GM12878 (cell line): ENCODE results near the gene ITGA11. TPM values are rescaled to one million over a fixed set of nuclear protein-coding genes. Genes with fewer than 3 reads are reported as not detected.

ENCODE experiments used
- ATAC-seq: fragments of 200-7000 bp; cut with Tn5 transposase; 3 replicates; pipeline ENCODE4 v1.9.1; 2020; ENCODE audit warnings: mild to moderate bottlenecking, moderate library complexity
- BruUV-seq: library from RNA; stranded (reverse); fragments of 400-500 nt; replicated peaks from 2 replicates; lab custom pipeline; 2021; lab: Mats Ljungman, UMichigan
- CTCF ChIA-PET: fragments of 300-600 bp; sonication (Branson Sonifier 250); formaldehyde crosslinking; extraction: SDS; loops from one replicate; lab custom pipeline; 2021; ENCODE audit warnings: inconsistent platforms; lab: Yijun Ruan, JAX
- POLR2A ChIA-PET: fragments of 350-600 bp; formaldehyde crosslinking; extraction: SDS; loops from one replicate; lab custom pipeline; 2021; ENCODE audit warnings: inconsistent platforms; lab: Charles Lee
- RAD21 ChIA-PET: fragments of 300-600 bp; sonication (Branson Sonifier 250); formaldehyde crosslinking; loops from one replicate; lab custom pipeline; 2023; ENCODE audit warnings: antibody characterized with exemption; ENCODE audit not compliant: unreplicated experiment; lab: Charles Lee
- SMC1A ChIA-PET: fragments of 300-600 bp; sonication (Branson Sonifier 250); formaldehyde crosslinking; loops from one replicate; lab custom pipeline; 2023; ENCODE audit not compliant: unreplicated experiment, uncharacterized antibody; lab: Charles Lee
- DNase-seq: peaks from one replicate; pipeline ENCODE4 v3.0.0-alpha.2; 2011; ENCODE audit warnings: low read depth, low spot score
- FAIRE-seq: peaks from 3 replicates; lab custom pipeline; 2011; peaks lifted over from hg19 to GRCh38; lab: Jason Lieb, UNC
- H2AFZ ChIP-seq: 2 replicates; pipeline ENCODE4 v1.6.0; 2011; ENCODE audit warnings: low read depth, low read length, control low read depth; ENCODE audit not compliant: control insufficient read depth
- H3K27ac ChIP-seq: 2 replicates; pipeline ENCODE4 v1.5.1; 2011; ENCODE audit warnings: control low read depth; ENCODE audit not compliant: control insufficient read depth, insufficient read depth
- H3K27me3 ChIP-seq, 2 experiments: replicated peaks in 1 of 2; 2 replicates each; pipeline versions ENCODE4 v1.6.0 to v1.6.1; 2011; ENCODE audit warnings: low read length in 1 of 2; ENCODE audit not compliant: control insufficient read depth in 2 of 2, insufficient read depth in 2 of 2
- H3K36me3 ChIP-seq, 2 experiments: 2 replicates each; pipeline ENCODE4 v1.5.1; 2011; ENCODE audit warnings: low read length in 1 of 2; ENCODE audit not compliant: control insufficient read depth in 2 of 2, insufficient read depth in 2 of 2
- H3K4me1 ChIP-seq: 2 replicates; pipeline ENCODE4 v1.6.1; 2011; ENCODE audit warnings: mild to moderate bottlenecking, low read length, moderate library complexity, mixed read lengths; ENCODE audit not compliant: control insufficient read depth, insufficient read depth
- H3K4me2 ChIP-seq: 2 replicates; pipeline ENCODE4 v1.6.0; 2011; ENCODE audit warnings: control low read depth; ENCODE audit not compliant: control insufficient read depth, insufficient read depth
- H3K4me3 ChIP-seq: fragments of 200-600 bp; sonication (generic); 2 replicates; pipeline ENCODE4 v1.5.1; 2016
- H3K79me2 ChIP-seq: 2 replicates; pipeline ENCODE4 v1.6.0; 2011; ENCODE audit warnings: low read length; ENCODE audit not compliant: control insufficient read depth, insufficient read depth
- H3K9ac ChIP-seq: 2 replicates; pipeline ENCODE4 v1.8.0; 2011; ENCODE audit warnings: low read length, control low read depth, mixed read lengths; ENCODE audit not compliant: control insufficient read depth, insufficient read depth
- H3K9me3 ChIP-seq: replicated peaks from 3 replicates; pipeline ENCODE4 v1.5.1; 2011; ENCODE audit warnings: mild to moderate bottlenecking, low read length; ENCODE audit not compliant: control insufficient read depth, insufficient read depth
- H4K20me1 ChIP-seq: 2 replicates; pipeline ENCODE4 v1.6.0; 2011; ENCODE audit not compliant: control insufficient read depth, insufficient read depth
- BMI1 ChIP-seq: fragments of 450-650 bp; IDR thresholded peaks from 2 replicates; pipeline ENCODE4 v1.6.1; 2016; ENCODE audit warnings: mild to moderate bottlenecking, moderate library complexity, borderline replicate concordance
- CBFB ChIP-seq: IDR thresholded peaks from 2 replicates; pipeline ENCODE4 v1.6.1; 2016; ENCODE audit warnings: antibody characterized with exemption, low read depth
- CBX3 ChIP-seq: fragments of 200-600 bp; sonication (generic); IDR thresholded peaks from 2 replicates; pipeline ENCODE4 v1.6.1; 2016; ENCODE audit warnings: low read depth, borderline replicate concordance
- HDGF ChIP-seq: fragments of 450-650 bp; IDR thresholded peaks from 2 replicates; pipeline ENCODE4 v1.6.1; 2016; ENCODE audit warnings: antibody characterized with exemption
- NR2C1 ChIP-seq: fragments of 450-650 bp; IDR thresholded peaks from 2 replicates; pipeline ENCODE4 v1.6.1; 2017; ENCODE audit warnings: antibody characterized with exemption, mild to moderate bottlenecking, moderate library complexity
- NR2F1 ChIP-seq: fragments of 450-650 bp; conservative IDR thresholded peaks from 2 replicates; pipeline ENCODE4 v1.6.1; 2017; ENCODE audit warnings: mild to moderate bottlenecking
- TARDBP ChIP-seq: IDR thresholded peaks from 2 replicates; pipeline ENCODE4 v1.6.1; 2016; ENCODE audit warnings: borderline replicate concordance
- YY1 ChIP-seq: IDR thresholded peaks from 2 replicates; pipeline ENCODE4 v1.6.1; 2011; ENCODE audit warnings: low read depth, mild to moderate bottlenecking, low read length
- ZBED1 ChIP-seq: IDR thresholded peaks from 2 replicates; pipeline ENCODE4 v1.6.1; 2016; ENCODE audit warnings: borderline replicate concordance
- ZBTB40 ChIP-seq: fragments of 450-650 bp; IDR thresholded peaks from 2 replicates; pipeline ENCODE4 v1.6.1; 2016; ENCODE audit warnings: mild to moderate bottlenecking, moderate library complexity, borderline replicate concordance
- WGBS: methylation state at CpG from one replicate; pipeline ENCODE4 v1.1.6; 2016; ENCODE audit warnings: low lambda C conversion rate; ENCODE audit not compliant: insufficient replicate concordance, insufficient coverage; ENCODE audit errors: missing lambda C conversion rate; 5-methylcytosine and 5-hydroxymethylcytosine counted together
- in situ Hi-C: fragments of 300-500 bp; cut with MboI; formaldehyde crosslinking; loops from 9 replicates; pipeline ENCODE4 v1.14.3; 2018; ENCODE audit warnings: mixed read lengths
- intact Hi-C: fragments of 100-400 bp; cut with micrococcal nuclease; formaldehyde crosslinking; loops from one replicate; pipeline ENCODE4 v1.14.2; 2022; ENCODE audit not compliant: unreplicated experiment
- polyA plus RNA-seq, 11 experiments: library from polyadenylated mRNA; depleted of rRNA in 4 of 11; unstranded in 6 of 11; stranded (reverse) in 5 of 11; fragments of >200 nt; fragmentation: Nextera tagmentation in 4 of 11; fragmentation: Illumina TruSeq in 1 of 11; extraction: Ambion mirVana in 4 of 11; extraction: Trizol in 1 of 11; gene quantifications; 1 replicate in 1 of 11; 2 replicates in 10 of 11; pipeline versions ENCODE4 v1.2.1 to v1.2.3, GENCODE V29; 2011 to 2016; ENCODE audit warnings: inconsistent platforms in 2 of 11, missing spikeins in 2 of 11, low read depth in 1 of 11
- total RNA-seq, 4 experiments: library from RNA; depleted of rRNA in 3 of 4; stranded (reverse); fragments of >200 nt in 3 of 4; fragmentation: Illumina TruSeq in 1 of 4; extraction: Trizol in 1 of 4; gene quantifications; 2 replicates each; pipeline versions ENCODE4 v1.2.1 to v1.2.3, GENCODE V29; 2013 to 2021
- TF ChIP-seq, protein P1 (sequence below): fragments of 450-650 bp; IDR thresholded peaks from 2 replicates; pipeline ENCODE4 v1.6.1; 2014; ENCODE audit warnings: mild to moderate bottlenecking

Gene ITGA11
- total and polyA plus RNA-seq, 10 of the 15 experiments (the other 5 are each of a cell fraction or from before 2014, with no cell fraction given): under 0.01 to 0.36 (median 0.13) TPM; not detected in 1

DNA sequence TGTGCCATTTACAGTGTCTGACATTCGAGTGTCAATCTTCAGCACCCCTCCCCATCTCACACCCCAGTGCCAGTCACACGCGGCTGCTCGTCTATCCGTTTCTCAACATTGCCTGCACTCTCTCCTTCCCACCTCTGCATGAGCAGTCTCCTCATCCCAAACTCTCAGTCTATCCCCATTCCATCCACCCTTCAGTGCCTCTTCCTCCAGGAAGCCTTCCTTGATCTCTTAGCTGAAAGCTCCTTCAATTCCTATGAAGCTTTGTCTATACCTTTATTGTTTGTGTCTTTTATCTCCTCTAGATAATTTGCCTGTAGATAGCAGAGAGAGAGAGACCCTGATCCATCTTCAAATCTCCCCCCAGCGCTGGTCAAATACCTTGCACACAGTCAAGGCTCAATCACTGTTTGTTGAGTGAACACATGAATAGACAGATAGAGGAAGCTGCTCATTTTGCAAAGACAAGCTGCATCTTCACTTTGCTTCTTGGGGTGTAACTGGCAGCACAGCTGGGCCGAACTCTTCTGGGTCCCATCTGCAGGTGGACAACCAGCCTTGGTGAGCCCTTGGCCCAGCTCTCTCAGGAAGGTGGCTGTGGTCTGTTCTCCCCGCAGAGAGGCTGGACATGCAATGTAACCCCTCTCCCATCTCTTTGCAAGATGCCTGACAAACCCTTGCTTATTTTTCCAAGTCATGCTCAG is 52.8 kb downstream of the ITGA11 start:
- in situ Hi-C loops: no loop called here
- FAIRE-seq (no peak), ATAC-seq (no peak), DNase-seq (no peak)
- no peaks in the 10 kb centered on the region; the same call in 2 of the 3 replicates for H3K9me3 ChIP-seq
- TF ChIP-seq TARDBP: no peak
- TF ChIP-seq ZBED1: no peak
- TF ChIP-seq HDGF: no peak
- H3K9ac ChIP-seq: no peak overlapping the region
- no peaks in the 10 kb centered on the region for H3K36me3 ChIP-seq
- no peak overlapping the region for H3K27ac ChIP-seq
- no peaks in the 10 kb centered on the region for H4K20me1 ChIP-seq
- no peaks in the 10 kb centered on the region; a peak in 1 of 4 replicates for H3K27me3 ChIP-seq
- H3K4me1 ChIP-seq: no peaks in the 10 kb centered on the region
- H2AFZ ChIP-seq: no peak overlapping the region
- CTCF ChIA-PET: interaction anchor here (1.2 to 1.6 kb wide), 2 partner anchors 73 to 128 kb away, joined by 3 to 5 read pairs; no protein-coding TSS in a partner anchor
- BruUV-seq: no TSS peak
- RAD21 ChIA-PET: no interaction called here
- POLR2A ChIA-PET: no interaction called here
- no peaks in the 10 kb centered on the region for H3K79me2 ChIP-seq
- SMC1A ChIA-PET: interaction anchor here (0.8 to 1.7 kb wide), 2 partner anchors 73 to 126 kb away, joined by 3 read pairs; no protein-coding TSS in a partner anchor
- no peak overlapping the region for H3K4me3 ChIP-seq
- H3K4me2 ChIP-seq: no peak overlapping the region
- 38% methylated on average over 8 of the region's 8 CpGs for WGBS
- intact Hi-C loops: no loop called here

- WGBS: 50% methylated on average over 3 of the region's 3 CpGs
- H3K9ac ChIP-seq: no peak overlapping the region
- no peak overlapping the region for H3K4me2 ChIP-seq
- no peak for DNase-seq
- H2AFZ ChIP-seq: no peak overlapping the region
- no peaks in the 10 kb centered on the region; the same call in 2 of the 3 replicates for H3K9me3 ChIP-seq
- H3K27me3 ChIP-seq: no peaks in the 10 kb centered on the region; a peak in 1 of 4 replicates
- ChIA-PET POLR2A (no interaction called here), RAD21 (no interaction called here), SMC1A (interaction anchor here (0.8 to 1.7 kb wide), 2 partner anchors 72 to 126 kb away, joined by 3 read pairs; no protein-coding TSS in a partner anchor), CTCF (interaction anchor here (1.2 to 1.6 kb wide), 2 partner anchors 72 to 127 kb away, joined by 3 to 5 read pairs; no protein-coding TSS in a partner anchor)
- FAIRE-seq: no peak
- no peak overlapping the region for H3K4me3 ChIP-seq
- BruUV-seq: no TSS peak
- H3K36me3 ChIP-seq: no peaks in the 10 kb centered on the region
- intact Hi-C loops (no loop called here), in situ Hi-C loops (no loop called here)
- no peaks in the 10 kb centered on the region for H3K4me1 ChIP-seq
- no peaks in the 10 kb centered on the region for H4K20me1 ChIP-seq
- H3K79me2 ChIP-seq: no peaks in the 10 kb centered on the region
- H3K27ac ChIP-seq: no peak overlapping the region
- no peak for ATAC-seq
- TF ChIP-seq, protein P1, sequence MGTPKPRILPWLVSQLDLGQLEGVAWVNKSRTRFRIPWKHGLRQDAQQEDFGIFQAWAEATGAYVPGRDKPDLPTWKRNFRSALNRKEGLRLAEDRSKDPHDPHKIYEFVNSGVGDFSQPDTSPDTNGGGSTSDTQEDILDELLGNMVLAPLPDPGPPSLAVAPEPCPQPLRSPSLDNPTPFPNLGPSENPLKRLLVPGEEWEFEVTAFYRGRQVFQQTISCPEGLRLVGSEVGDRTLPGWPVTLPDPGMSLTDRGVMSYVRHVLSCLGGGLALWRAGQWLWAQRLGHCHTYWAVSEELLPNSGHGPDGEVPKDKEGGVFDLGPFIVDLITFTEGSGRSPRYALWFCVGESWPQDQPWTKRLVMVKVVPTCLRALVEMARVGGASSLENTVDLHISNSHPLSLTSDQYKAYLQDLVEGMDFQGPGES: no peak
- TF ChIP-seq YY1 (no peak), NR2F1 (no peak), BMI1 (no peak), ZBTB40 (no peak), NR2C1 (no peak), CBX3 (no peak), CBFB (no peak)
These were observed 53.4 kb downstream of the ITGA11 start for GRCh38 chr15:68378595-68378994.
